H1 (cell line): ENCODE data around the gene KSR2. TPM values are rescaled to one million over a fixed set of nuclear protein-coding genes. Genes with fewer than 3 reads are reported as not detected.

Experiments used
- CTCF ChIA-PET: fragments of 300-600 bp; sonication (Branson Sonifier 250); formaldehyde crosslinking; loops from one replicate; lab custom pipeline; 2021; ENCODE audit not compliant: partially characterized antibody; lab: Charles Lee
- POLR2A ChIA-PET: fragments of 300-600 bp; sonication (Branson Sonifier 250); formaldehyde crosslinking; loops from one replicate; lab custom pipeline; 2021; ENCODE audit warnings: inconsistent platforms; ENCODE audit not compliant: partially characterized antibody; lab: Charles Lee
- DNase-seq, 2 experiments: peaks; one replicate each; pipeline versions ENCODE4 v3.0.0 to v3.0.0-alpha.2; 2010 to 2022; ENCODE audit warnings: low spot score in 2 of 2, low read depth in 1 of 2, mixed read lengths in 1 of 2
- FAIRE-seq: peaks from 2 replicates; lab custom pipeline; 2011; peaks lifted over from hg19 to GRCh38; lab: Jason Lieb, UNC
- H2AFZ ChIP-seq: 2 replicates; pipeline ENCODE4 v1.8.1; 2012; ENCODE audit warnings: low read length, inconsistent platforms
- H2AK5ac ChIP-seq: 2 replicates; pipeline ENCODE4 v1.6.1; 2013; ENCODE audit warnings: low read depth, low read length
- H2BK120ac ChIP-seq: replicated peaks from 2 replicates; pipeline ENCODE3; 2013; ENCODE audit warnings: low read depth, low read length, inconsistent platforms
- H2BK12ac ChIP-seq: 2 replicates; pipeline ENCODE4 v1.6.1; 2013; ENCODE audit warnings: low read depth, low read length
- H2BK15ac ChIP-seq: 2 replicates; pipeline ENCODE4 v1.6.1; 2013; ENCODE audit warnings: low read length
- H2BK20ac ChIP-seq: 2 replicates; pipeline ENCODE4 v1.6.1; 2013; ENCODE audit warnings: low read length
- H2BK5ac ChIP-seq: 2 replicates; pipeline ENCODE4 v1.6.1; 2013; ENCODE audit warnings: low read depth, low read length
- H3K14ac ChIP-seq: 2 replicates; pipeline ENCODE4 v1.6.1; 2013; ENCODE audit warnings: inconsistent platforms; ENCODE audit not compliant: insufficient read length
- H3K18ac ChIP-seq: 2 replicates; pipeline ENCODE4 v1.6.1; 2013; ENCODE audit warnings: low read length; ENCODE audit errors: extremely low read depth
- H3K23ac ChIP-seq: 2 replicates; pipeline ENCODE4 v1.6.1; 2013; ENCODE audit warnings: inconsistent platforms; ENCODE audit not compliant: insufficient read length
- H3K23me2 ChIP-seq: 2 replicates; pipeline ENCODE4 v1.6.1; 2013; ENCODE audit warnings: low read depth, low read length
- H3K27ac ChIP-seq: 2 replicates; pipeline ENCODE4 v1.6.1; 2011; ENCODE audit warnings: low read depth, low read length, inconsistent platforms
- H3K27me3 ChIP-seq, 4 experiments: replicated peaks in 1 of 4; 1 replicate in 1 of 4; 2 replicates in 3 of 4; pipeline versions ENCODE4 v1.6.1 to v1.8.1; 2011 to 2013; ENCODE audit warnings: low read length in 3 of 4, mild to moderate bottlenecking in 3 of 4, inconsistent platforms in 2 of 4, mixed read lengths in 2 of 4, moderate library complexity in 1 of 4; ENCODE audit not compliant: control insufficient read depth in 3 of 4, insufficient read depth in 3 of 4; ENCODE audit errors: extremely low read depth in 1 of 4
- H3K36me3 ChIP-seq, 4 experiments: 2 replicates each; pipeline versions ENCODE4 v1.6.1 to v1.8.1; 2011 to 2013; ENCODE audit warnings: mild to moderate bottlenecking in 4 of 4, low read length in 3 of 4, moderate library complexity in 2 of 4, control low read depth in 1 of 4, inconsistent platforms in 1 of 4; ENCODE audit not compliant: insufficient read depth in 4 of 4, control insufficient read depth in 2 of 4
- H3K4ac ChIP-seq: replicated peaks from 2 replicates; pipeline ENCODE3; 2013; ENCODE audit warnings: low read length, low read depth, mixed read lengths, inconsistent platforms; ENCODE audit not compliant: insufficient read length
- H3K4me1 ChIP-seq, 4 experiments: replicated peaks in 1 of 4; 1 replicate in 1 of 4; 2 replicates in 3 of 4; pipeline versions ENCODE4 v1.6.1 to v1.8.1; 2011 to 2013; ENCODE audit warnings: low read length in 3 of 4, inconsistent platforms in 2 of 4, mixed read lengths in 1 of 4; ENCODE audit not compliant: insufficient read depth in 4 of 4, control insufficient read depth in 3 of 4
- H3K4me2 ChIP-seq, 2 experiments: 2 replicates each; pipeline versions ENCODE4 v1.6.1 to v1.8.1; 2011 to 2013; ENCODE audit warnings: low read depth in 2 of 2, low read length in 2 of 2, control low read depth in 1 of 2, inconsistent platforms in 1 of 2, mild to moderate bottlenecking in 1 of 2; ENCODE audit not compliant: insufficient read depth in 1 of 2
- H3K4me3 ChIP-seq, 4 experiments: fragments of 200-600, 300-600 bp in 1 of 4; sonication (generic), shearing (Covaris generic), sonication (Bioruptor Twin) in 1 of 4; 2 replicates each; pipeline versions ENCODE4 v1.5.1 to v1.8.1; 2011 to 2016; ENCODE audit warnings: low read length in 4 of 4, low read depth in 3 of 4, control low read depth in 2 of 4, inconsistent platforms in 2 of 4, mild to moderate bottlenecking in 2 of 4, mixed read lengths in 1 of 4, moderate library complexity in 1 of 4; ENCODE audit not compliant: insufficient read depth in 2 of 4; ENCODE audit errors: extremely low read depth in 1 of 4
- H3K56ac ChIP-seq: replicated peaks from 2 replicates; pipeline ENCODE3; 2013; ENCODE audit warnings: low read depth, mild to moderate bottlenecking, mixed read lengths, low read length, inconsistent platforms; ENCODE audit not compliant: insufficient read length
- H3K79me1 ChIP-seq: 2 replicates; pipeline ENCODE4 v1.6.1; 2013; ENCODE audit warnings: low read depth, low read length, control low read depth
- H3K79me2 ChIP-seq, 2 experiments: 2 replicates each; pipeline versions ENCODE4 v1.6.1 to v1.8.1; 2012 to 2013; ENCODE audit warnings: low read length in 2 of 2, mild to moderate bottlenecking in 2 of 2, inconsistent platforms in 1 of 2; ENCODE audit not compliant: insufficient read depth in 2 of 2, control insufficient read depth in 1 of 2
- H3K9ac ChIP-seq, 4 experiments: replicated peaks in 1 of 4; 1 replicate in 1 of 4; 2 replicates in 3 of 4; pipeline versions ENCODE4 v1.6.1 to v1.8.1; 2011 to 2013; ENCODE audit warnings: low read depth in 3 of 4, low read length in 3 of 4, control low read depth in 2 of 4, mild to moderate bottlenecking in 2 of 4, moderate library complexity in 2 of 4, inconsistent platforms in 1 of 4; ENCODE audit errors: extremely low read depth in 1 of 4
- H3K9me3 ChIP-seq, 2 experiments: 2 replicates each; pipeline versions ENCODE4 v1.6.1 to v1.8.1; 2012 to 2013; ENCODE audit warnings: mild to moderate bottlenecking in 2 of 2, moderate library complexity in 2 of 2, control low read depth in 1 of 2, inconsistent platforms in 1 of 2, low read depth in 1 of 2, low read length in 1 of 2, mixed read lengths in 1 of 2; ENCODE audit not compliant: insufficient read depth in 2 of 2
- H4K20me1 ChIP-seq, 2 experiments: replicated peaks in 1 of 2; 2 replicates each; pipeline versions ENCODE3 to v1.8.1; 2011 to 2013; ENCODE audit warnings: inconsistent platforms in 2 of 2, low read length in 2 of 2, mild to moderate bottlenecking in 1 of 2; ENCODE audit not compliant: insufficient read depth in 2 of 2, control insufficient read depth in 1 of 2
- H4K5ac ChIP-seq: 2 replicates; pipeline ENCODE4 v1.6.1; 2013; ENCODE audit warnings: low read length, low read depth, mixed read lengths, inconsistent platforms; ENCODE audit not compliant: insufficient read length
- H4K8ac ChIP-seq: 2 replicates; pipeline ENCODE4 v1.8.0; 2013; ENCODE audit warnings: mild to moderate bottlenecking, moderate library complexity, low read length, inconsistent platforms; ENCODE audit not compliant: insufficient read depth; ENCODE audit errors: extremely low read depth
- H4K91ac ChIP-seq: replicated peaks from 2 replicates; pipeline ENCODE3; 2013; ENCODE audit warnings: low read length, mixed read lengths, inconsistent platforms; ENCODE audit not compliant: insufficient read length
- BCL11A ChIP-seq, 2 experiments: IDR thresholded peaks; one replicate each; pipeline ENCODE4 v1.6.1; 2011; ENCODE audit warnings: low read depth in 2 of 2, low read length in 2 of 2, mild to moderate bottlenecking in 2 of 2
- KDM4A ChIP-seq: IDR thresholded peaks from one replicate; pipeline ENCODE4 v1.7.1; 2012; ENCODE audit warnings: low read depth, mild to moderate bottlenecking, moderate library complexity, low read length, inconsistent platforms; ENCODE audit not compliant: severe bottlenecking
- KDM5A ChIP-seq: fragments of 200-600 bp; IDR thresholded peaks from 2 replicates; pipeline ENCODE4 v1.7.1; 2012; ENCODE audit warnings: mild to moderate bottlenecking, low read length, inconsistent platforms, mixed read lengths
- WGBS, 2 experiments: shearing (Covaris generic) in 1 of 2; methylation state at CpG; one replicate each; pipeline versions ENCODE4 v1.1.6 to v1.1.7; 2013 to 2015; ENCODE audit warnings: low lambda C conversion rate in 2 of 2, mixed read lengths in 2 of 2, inconsistent platforms in 1 of 2, low coverage in 1 of 2, missing lambda C conversion rate in 1 of 2; ENCODE audit not compliant: insufficient replicate concordance in 2 of 2, insufficient coverage in 1 of 2, insufficient read length in 1 of 2; ENCODE audit errors: extremely low coverage in 1 of 2, missing lambda C conversion rate in 1 of 2; 5-methylcytosine and 5-hydroxymethylcytosine counted together
- polyA plus RNA-seq, 7 experiments: library from polyadenylated mRNA; depleted of rRNA in 3 of 7; stranded (reverse) in 5 of 7; unstranded in 2 of 7; fragments of >200 nt in 5 of 7; fragments of 200-250 nt in 2 of 7; gene quantifications; 1 replicate in 5 of 7; 2 replicates in 1 of 7; 4 replicates in 1 of 7; pipeline versions ENCODE4 v1.2.1 to v1.2.3, GENCODE V29; 2011 to 2013; ENCODE audit warnings: missing spikeins in 2 of 7, mixed read lengths in 2 of 7
- total RNA-seq: library from RNA; stranded (reverse); fragmentation: NEBNext Ultra II Directional; extraction: Animal tissue kit (Norgen Biotek cat#: 25700); gene quantifications from 2 replicates; pipeline ENCODE4 v1.2.1, GENCODE V29; 2021

KSR2 gene
- total and polyA plus RNA-seq, 2 of the 8 experiments (the other 6 are each of a cell fraction or from before 2014, with no cell fraction given), result 0.74 to 2.2 TPM

- H2BK15ac ChIP-seq, result no peak overlapping the region
- no peaks in the 10 kb centered on the region for H3K4me1 ChIP-seq
- no peak overlapping the region for H2BK5ac ChIP-seq
- H3K23me2 ChIP-seq, result no peaks in the 10 kb centered on the region
- TF ChIP-seq BCL11A (IDR thresholded peaks at IDR 0.05; ENCODE audit: low read depth in 2 of 2, low read length in 2 of 2), result no peak
- TF ChIP-seq KDM5A, result no peak
- no peak for TF ChIP-seq KDM4A
- no peak overlapping the region for H3K27ac ChIP-seq
- no peak for FAIRE-seq
- no peaks in the 10 kb centered on the region for H3K79me1 ChIP-seq
- ChIA-PET POLR2A (no interaction called here), CTCF (interaction anchor here (0.9 kb wide), 1 partner anchor 12 kb away, joined by 3 read pairs; no protein-coding TSS in a partner anchor)
- no peak overlapping the region for H4K8ac ChIP-seq
- no peak overlapping the region for H2BK12ac ChIP-seq
- H3K4me3 ChIP-seq, result no peak overlapping the region
- H4K91ac ChIP-seq, result no peak overlapping the region
- H2BK20ac ChIP-seq, result no peak overlapping the region
- no peaks in the 10 kb centered on the region for H3K9me3 ChIP-seq
- H2BK120ac ChIP-seq, result no peak overlapping the region
- no peaks in the 10 kb centered on the region for H3K79me2 ChIP-seq
- H3K4me2 ChIP-seq, result no peak overlapping the region
- no peak overlapping the region for H3K56ac ChIP-seq
- no peak overlapping the region for H2AFZ ChIP-seq
- no peak overlapping the region for H3K9ac ChIP-seq
- no peak overlapping the region for H3K23ac ChIP-seq
- no peak overlapping the region for H3K4ac ChIP-seq
- no peaks in the 10 kb centered on the region for H3K27me3 ChIP-seq
- 90% methylated on average over 3 of the region's 3 CpGs; no CpG with 5 or more reads in 1 of the 2 experiments for WGBS, 2 experiments
- H3K14ac ChIP-seq, result no peak overlapping the region
- H4K20me1 ChIP-seq, result no peaks in the 10 kb centered on the region
- H2AK5ac ChIP-seq, result no peak overlapping the region
- H3K36me3 ChIP-seq, result no peaks in the 10 kb centered on the region
- H4K5ac ChIP-seq, result no peak overlapping the region
- no peak for DNase-seq
- no peak overlapping the region for H3K18ac ChIP-seq
These were observed 483.9 kb downstream of the KSR2 start for GRCh38 chr12:117484901-117485300.
